GM10847 (cell line): Measurements from ENCODE around the gene RHAG.

ENCODE experiments used
- POLR2A ChIP-seq: IDR thresholded peaks from 2 replicates; pipeline ENCODE4 v1.6.1; 2011; ENCODE audit not compliant: insufficient read length; ENCODE audit errors: extremely low read depth

Gene RHAG

GRCh38 chr6:49636713-49637349 lies at the start of gene RHAG:
Gene RHAG (minus strand): TSS chr6:49636839. CDS start chr6:49636812, 27 bp downstream.
- TF ChIP-seq POLR2A = no peak

GRCh38 chr6:49676671-49677281 lies 40.1 kb upstream of the RHAG start:
- no peak for TF ChIP-seq POLR2A

GRCh38 chr6:49675816-49676215 lies 39.2 kb upstream of the RHAG start:
- no peak for TF ChIP-seq POLR2A

GRCh38 chr6:49668083-49668511 lies 31.5 kb upstream of the RHAG start:
- TF ChIP-seq POLR2A = no peak

GRCh38 chr6:49666930-49667757 lies 30.5 kb upstream of the RHAG start:
- no peak for TF ChIP-seq POLR2A

- TF ChIP-seq POLR2A = no peak
Measured at GRCh38 chr6:49666480-49666879, 29.8 kb upstream of the RHAG start.

GRCh38 chr6:49664817-49665216 lies 28.2 kb upstream of the RHAG start:
- TF ChIP-seq POLR2A = no peak

- TF ChIP-seq POLR2A = no peak
Measured at GRCh38 chr6:49662892-49663261, 26.2 kb upstream of the RHAG start.

GRCh38 chr6:49662231-49662891 lies 25.7 kb upstream of the RHAG start:
- TF ChIP-seq POLR2A = no peak

GRCh38 chr6:49653942-49654341 lies 17.3 kb upstream of the RHAG start:
- TF ChIP-seq POLR2A = no peak

- TF ChIP-seq POLR2A = no peak
Measured at GRCh38 chr6:49653438-49653837, 16.8 kb upstream of the RHAG start.

- TF ChIP-seq POLR2A = no peak
Measured at GRCh38 chr6:49651239-49651638, 14.6 kb upstream of the RHAG start.

GRCh38 chr6:49649988-49650387 lies 13.3 kb upstream of the RHAG start:
- TF ChIP-seq POLR2A = no peak

- TF ChIP-seq POLR2A = no peak
Measured at GRCh38 chr6:49648036-49648435, 11.4 kb upstream of the RHAG start.

GRCh38 chr6:49647476-49647875 lies 10.8 kb upstream of the RHAG start:
- TF ChIP-seq POLR2A = no peak

- no peak for TF ChIP-seq POLR2A
Measured at GRCh38 chr6:49646942-49647341, 10.3 kb upstream of the RHAG start.
